SK-N-SH (cell line): ENCODE results near the gene SYT7.

Experiments used
- RXRA ChIP-seq: IDR thresholded peaks from 2 replicates; pipeline ENCODE4 v1.4.0; 2012; ENCODE audit warnings: low read depth, mild to moderate bottlenecking, borderline replicate concordance
- SMC3 ChIP-seq: IDR thresholded peaks from 2 replicates; pipeline ENCODE4 v1.6.1; 2012; ENCODE audit warnings: low read depth, low read length, improper control_type of control experiment
- TEAD4 ChIP-seq: IDR thresholded peaks from 2 replicates; pipeline ENCODE4 v1.4.0; 2012; ENCODE audit warnings: mild to moderate bottlenecking, borderline replicate concordance; ENCODE audit not compliant: insufficient read depth
- YY1 ChIP-seq: IDR thresholded peaks from 2 replicates; pipeline ENCODE4 v1.4.0; 2012; ENCODE audit warnings: low read depth, mild to moderate bottlenecking
- TF ChIP-seq, protein P1 (sequence below): fragments of 150-350 bp; IDR thresholded peaks from 2 replicates; pipeline ENCODE4 v1.6.1; 2017; ENCODE audit warnings: antibody characterized with exemption, low read length, low read depth, borderline replicate concordance
- TF ChIP-seq, protein P2 (sequence below): fragments of 200-600 bp; sonication (generic); IDR thresholded peaks from 2 replicates; pipeline ENCODE4 v1.6.1; 2017; ENCODE audit warnings: antibody characterized with exemption, mild to moderate bottlenecking, moderate library complexity

GRCh38 chr11:61569701-61570100 is 11.2 kb downstream of the SYT7 start:
- TF ChIP-seq SMC3 (no peak), TEAD4 (no peak), RXRA (no peak), YY1 (no peak)
- TF ChIP-seq, protein P1, sequence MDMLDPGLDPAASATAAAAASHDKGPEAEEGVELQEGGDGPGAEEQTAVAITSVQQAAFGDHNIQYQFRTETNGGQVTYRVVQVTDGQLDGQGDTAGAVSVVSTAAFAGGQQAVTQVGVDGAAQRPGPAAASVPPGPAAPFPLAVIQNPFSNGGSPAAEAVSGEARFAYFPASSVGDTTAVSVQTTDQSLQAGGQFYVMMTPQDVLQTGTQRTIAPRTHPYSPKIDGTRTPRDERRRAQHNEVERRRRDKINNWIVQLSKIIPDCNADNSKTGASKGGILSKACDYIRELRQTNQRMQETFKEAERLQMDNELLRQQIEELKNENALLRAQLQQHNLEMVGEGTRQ, result no peak
- TF ChIP-seq, protein P2, sequence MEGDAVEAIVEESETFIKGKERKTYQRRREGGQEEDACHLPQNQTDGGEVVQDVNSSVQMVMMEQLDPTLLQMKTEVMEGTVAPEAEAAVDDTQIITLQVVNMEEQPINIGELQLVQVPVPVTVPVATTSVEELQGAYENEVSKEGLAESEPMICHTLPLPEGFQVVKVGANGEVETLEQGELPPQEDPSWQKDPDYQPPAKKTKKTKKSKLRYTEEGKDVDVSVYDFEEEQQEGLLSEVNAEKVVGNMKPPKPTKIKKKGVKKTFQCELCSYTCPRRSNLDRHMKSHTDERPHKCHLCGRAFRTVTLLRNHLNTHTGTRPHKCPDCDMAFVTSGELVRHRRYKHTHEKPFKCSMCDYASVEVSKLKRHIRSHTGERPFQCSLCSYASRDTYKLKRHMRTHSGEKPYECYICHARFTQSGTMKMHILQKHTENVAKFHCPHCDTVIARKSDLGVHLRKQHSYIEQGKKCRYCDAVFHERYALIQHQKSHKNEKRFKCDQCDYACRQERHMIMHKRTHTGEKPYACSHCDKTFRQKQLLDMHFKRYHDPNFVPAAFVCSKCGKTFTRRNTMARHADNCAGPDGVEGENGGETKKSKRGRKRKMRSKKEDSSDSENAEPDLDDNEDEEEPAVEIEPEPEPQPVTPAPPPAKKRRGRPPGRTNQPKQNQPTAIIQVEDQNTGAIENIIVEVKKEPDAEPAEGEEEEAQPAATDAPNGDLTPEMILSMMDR, result no peak
